Urothelium cell line (cell line): ENCODE measurements around the gene CDH18.

Experiments used
- DNase-seq: peaks from one replicate; pipeline ENCODE4 v3.0.0; 2011; ENCODE audit warnings: low spot score, mixed read lengths
- FAIRE-seq: peaks from 2 replicates; lab custom pipeline; 2011; peaks lifted over from hg19 to GRCh38; lab: Jason Lieb, UNC

The CDH18 gene

DNA sequence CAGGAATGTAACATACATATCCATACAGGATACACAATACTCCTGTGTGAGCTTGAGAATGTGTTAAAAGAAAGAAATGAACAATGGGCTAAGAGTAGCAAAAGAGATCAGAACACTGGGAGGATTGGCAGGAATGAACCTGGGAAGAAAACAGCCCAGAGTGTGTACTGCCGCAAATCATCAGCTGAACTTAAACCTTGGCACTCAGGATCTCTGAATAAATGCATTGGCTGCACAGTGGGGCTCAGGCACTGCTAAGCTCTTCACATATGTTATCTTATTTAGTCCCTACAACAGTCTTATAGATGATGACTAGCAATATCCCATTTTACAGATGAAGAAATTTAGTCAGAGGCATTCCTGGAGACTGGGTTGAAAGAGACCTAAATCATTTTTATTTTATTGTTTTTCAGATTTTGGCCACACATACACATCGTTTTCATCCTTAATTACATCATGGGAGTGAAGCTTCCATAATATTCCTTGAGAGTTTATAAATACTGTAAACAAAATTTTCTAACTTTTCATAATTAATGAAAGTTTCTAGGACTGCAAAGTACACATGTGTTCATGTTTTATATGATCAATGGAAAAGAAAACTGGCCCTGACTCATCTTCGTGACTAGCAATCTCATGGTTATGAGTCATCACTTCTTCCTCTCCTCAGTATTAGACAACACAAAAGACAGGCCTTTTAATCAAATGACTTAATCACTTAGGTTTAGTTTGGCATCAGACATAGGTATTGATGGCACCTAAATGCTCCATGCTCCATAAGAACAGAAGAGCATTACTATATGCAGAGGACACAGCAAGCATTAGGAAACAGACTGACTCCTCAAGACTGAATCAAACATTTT lies 59.2 kb downstream of the CDH18 start:
- DNase-seq (peak; percentile 65), FAIRE-seq (peak; percentile 27)

- no peak for FAIRE-seq
- no peak for DNase-seq
Measured at GRCh38 chr5:19927919-19928318, 60.1 kb downstream of the CDH18 start.

- DNase-seq (no peak), FAIRE-seq (no peak)
Measured at GRCh38 chr5:19927170-19927569, 60.8 kb downstream of the CDH18 start.

GRCh38 chr5:19923742-19924141 lies 64.3 kb downstream of the CDH18 start:
- peak; percentile 46 for FAIRE-seq
- no peak for DNase-seq

GRCh38 chr5:19920761-19921160 lies 67.2 kb downstream of the CDH18 start:
- FAIRE-seq: no peak
- no peak for DNase-seq

DNA sequence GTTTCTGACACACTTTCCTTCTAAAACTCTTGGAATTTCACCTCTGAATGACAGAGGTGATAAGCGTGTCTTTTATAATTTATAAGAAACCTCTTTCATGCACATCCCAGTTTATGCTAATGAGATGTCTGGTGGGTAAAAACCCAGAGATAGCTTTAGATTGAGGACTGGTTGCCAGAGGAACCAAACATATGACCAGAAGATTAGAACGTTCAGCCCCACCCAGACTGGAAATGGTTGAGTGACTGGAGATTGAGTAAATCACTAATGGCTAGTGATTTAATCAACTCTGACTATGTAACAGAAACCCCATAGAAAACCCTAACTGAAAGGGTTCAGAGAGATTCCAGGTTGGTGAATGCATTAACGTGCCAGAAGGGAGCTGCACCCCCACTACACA lies 69.2 kb downstream of the CDH18 start:
- FAIRE-seq: no peak
- no peak for DNase-seq

DNA sequence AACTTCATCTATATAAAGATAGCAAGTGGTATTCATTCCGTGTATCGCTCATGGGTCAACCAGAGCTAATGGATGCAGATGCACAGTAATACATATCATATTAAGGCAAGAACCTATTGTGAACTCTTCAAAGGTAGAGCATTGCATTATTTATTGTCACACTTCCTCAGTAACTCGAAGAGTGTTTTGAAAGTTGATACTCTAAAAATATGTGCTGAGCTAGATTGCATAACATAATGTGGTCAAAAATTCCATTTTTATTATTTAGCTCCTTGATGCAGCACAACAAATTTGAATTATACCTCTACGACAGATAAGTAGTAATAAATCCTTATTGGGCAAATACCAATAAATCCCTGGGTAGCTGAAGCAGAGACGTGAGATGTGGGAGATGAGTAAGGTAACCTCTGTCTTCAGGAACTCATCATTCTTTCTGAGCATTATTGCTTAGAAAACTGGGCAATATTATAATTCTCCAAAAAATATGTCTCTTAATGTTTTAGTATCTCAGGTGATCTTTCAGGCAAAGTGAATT lies 70.3 kb downstream of the CDH18 start:
- DNase-seq (no peak), FAIRE-seq (no peak)

DNA sequence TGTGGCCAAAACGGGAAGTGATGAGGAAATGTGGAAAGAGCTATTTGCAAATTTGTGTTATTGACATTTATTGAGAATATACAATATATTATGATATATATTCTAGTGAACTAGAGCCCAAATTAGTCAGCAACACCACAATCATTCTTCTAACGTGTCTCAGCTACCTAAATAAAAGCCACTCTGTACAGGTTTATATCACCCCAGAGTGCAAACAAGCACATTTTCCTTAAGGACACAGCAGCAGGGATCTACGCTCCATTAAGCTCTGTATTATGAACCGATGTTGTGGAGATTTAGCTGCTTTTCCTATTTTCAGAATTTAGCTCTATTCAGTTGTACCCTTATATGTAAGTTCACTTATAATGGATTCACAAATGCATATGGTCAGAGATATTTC lies 77.9 kb downstream of the CDH18 start:
- FAIRE-seq (no peak), DNase-seq (no peak)

GRCh38 chr5:19904766-19905165 lies 83.2 kb downstream of the CDH18 start:
- no peak for FAIRE-seq
- DNase-seq: no peak

GRCh38 chr5:19903611-19904010 lies 84.4 kb downstream of the CDH18 start:
- FAIRE-seq: peak; percentile 23
- DNase-seq: no peak

GRCh38 chr5:19902316-19902934 lies 85.6 kb downstream of the CDH18 start:
- no peak for FAIRE-seq

DNA sequence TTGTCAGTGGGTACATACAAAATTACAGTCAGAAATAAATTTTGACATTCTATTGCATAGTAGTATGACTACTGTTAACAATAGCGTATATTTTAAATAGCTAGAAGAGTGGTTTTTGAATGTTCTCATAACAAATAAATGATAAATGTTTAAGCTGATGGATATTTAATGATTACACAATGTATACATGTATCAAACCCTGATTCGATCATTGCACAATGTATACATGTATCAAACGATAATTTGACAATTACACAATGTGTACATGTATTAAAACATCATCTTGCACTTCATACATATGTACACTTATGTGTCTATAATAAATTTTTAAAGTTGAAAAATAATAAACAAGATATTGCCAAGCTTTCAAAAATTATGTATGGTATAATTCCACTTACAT lies 87.7 kb downstream of the CDH18 start:
- no peak for FAIRE-seq
- no peak for DNase-seq

More at GRCh38 chr5:19902316-19902934, 85.6 kb downstream of the CDH18 start:
- DNase-seq: peak; percentile 6

DNA sequence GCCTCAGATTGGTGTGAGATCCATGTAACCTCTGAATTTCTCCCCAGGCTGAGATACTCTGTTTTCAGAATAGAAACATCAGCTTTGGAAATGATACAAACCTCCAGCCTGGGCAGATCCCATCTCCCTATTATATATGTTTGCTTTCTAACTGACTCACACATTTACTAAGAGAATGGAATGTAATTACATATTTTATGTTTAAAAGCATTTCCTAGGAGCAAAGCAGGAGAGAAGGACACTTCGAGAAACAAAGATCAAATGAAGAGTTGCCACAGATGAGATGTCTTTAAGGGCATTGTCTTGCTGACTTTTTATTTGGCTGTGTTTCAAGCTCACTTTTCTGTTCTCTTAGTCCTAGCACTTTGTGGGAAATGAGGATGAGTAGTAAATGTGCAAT lies 96.3 kb downstream of the CDH18 start:
- FAIRE-seq (no peak), DNase-seq (peak; percentile 5)

GRCh38 chr5:19886123-19886917 lies 101.7 kb downstream of the CDH18 start:
- FAIRE-seq: peak; percentile 32
- peak; percentile 18 for DNase-seq

DNA sequence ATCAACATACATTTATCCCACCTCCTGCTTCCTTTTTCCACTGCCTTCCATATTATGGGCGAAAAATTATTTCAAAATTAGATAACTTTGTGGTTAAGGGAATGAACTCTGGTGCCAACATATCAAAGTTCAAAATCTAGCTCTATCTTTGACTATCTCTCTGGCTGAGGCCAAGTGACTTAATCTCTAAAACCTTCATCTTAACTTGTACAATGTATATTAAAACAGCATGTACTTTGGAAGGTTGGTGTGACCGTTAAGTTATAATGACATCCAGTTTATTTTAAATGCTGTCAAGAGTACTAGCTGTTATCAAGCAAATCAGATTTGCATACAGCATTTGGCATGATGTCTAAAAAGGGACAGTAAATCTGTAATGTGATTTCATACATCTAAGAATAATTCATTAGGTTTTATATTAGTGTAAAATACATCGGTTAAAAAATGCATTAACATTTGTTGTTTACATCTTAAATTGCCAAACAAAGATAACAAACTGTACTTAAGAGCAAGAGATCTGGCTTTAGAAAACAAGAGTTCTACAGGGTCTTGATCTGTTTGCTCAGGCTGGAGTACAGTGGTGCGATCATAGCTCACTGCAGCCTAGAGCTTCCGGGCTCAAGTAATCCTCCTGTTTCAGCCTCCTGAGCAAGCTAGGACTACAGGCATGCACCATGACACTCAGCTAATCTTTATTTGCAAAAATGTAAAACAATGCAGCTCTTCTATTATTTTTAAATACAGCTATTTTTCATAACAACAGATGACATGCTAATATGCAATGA lies 102.8 kb downstream of the CDH18 start:
- FAIRE-seq (peak; percentile 13), DNase-seq (no peak)

DNA sequence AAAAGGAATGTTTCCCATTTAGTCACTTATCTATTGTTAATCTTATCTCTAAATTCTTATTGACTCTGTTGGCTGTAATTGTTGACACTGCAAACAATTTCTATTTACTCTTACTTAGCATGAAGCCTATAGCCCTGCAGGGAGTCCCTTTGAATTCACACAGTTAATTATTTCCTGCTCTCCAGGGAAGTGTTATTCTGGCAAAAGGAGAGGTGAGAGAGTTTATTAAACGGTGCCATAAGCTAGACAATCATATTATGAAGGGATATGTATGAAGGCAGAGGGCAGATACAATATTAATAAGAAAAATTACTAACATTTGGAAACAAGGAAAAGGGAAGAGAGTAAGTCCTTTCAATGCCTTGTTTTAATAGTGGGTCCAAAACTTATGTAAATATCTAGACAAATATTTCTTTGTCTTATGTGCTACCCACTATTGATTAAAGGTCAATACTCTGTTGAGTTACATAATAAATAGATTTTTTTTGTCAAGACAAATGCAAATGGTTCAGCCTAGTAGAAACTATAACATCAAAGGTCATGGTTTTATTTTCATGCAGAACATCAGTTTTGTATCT lies 107.1 kb downstream of the CDH18 start:
- DNase-seq: no peak
- FAIRE-seq: no peak

- no peak for DNase-seq
- no peak for FAIRE-seq
Measured at GRCh38 chr5:19880458-19880857, 107.5 kb downstream of the CDH18 start.

- DNase-seq (no peak), FAIRE-seq (no peak)
Measured at GRCh38 chr5:19874811-19875210, 113.2 kb downstream of the CDH18 start.

GRCh38 chr5:19866090-19866450 lies 121.9 kb downstream of the CDH18 start:
- FAIRE-seq: no peak
- no peak for DNase-seq
